SU-DHL-6 (cell line): ENCODE results near the gene TMEM239.

Experiments used
- CTCF ChIP-seq: fragments of 200-600 bp; sonication (generic); IDR thresholded peaks from one replicate; pipeline ENCODE4 v1.5.1; 2017; ENCODE audit warnings: antibody characterized with exemption, mild to moderate bottlenecking, low read length, moderate library complexity; ENCODE audit not compliant: insufficient read depth, poor library complexity, severe bottlenecking
- EZH2phosphoT487 ChIP-seq: fragments of 200-600 bp; sonication (generic), shearing (Covaris generic); conservative IDR thresholded peaks from 2 replicates; pipeline ENCODE4 v1.6.1; 2018; ENCODE audit warnings: mild to moderate bottlenecking, antibody characterized with exemption, low read length, moderate library complexity, mixed read lengths

- TF ChIP-seq CTCF (no peak), EZH2phosphoT487 (no peak)
Observed at GRCh38 chr20:2820084-2820895, 4.1 kb downstream of the TMEM239 start.
